ENCODE data around the gene QKI.

- TF ChIP-seq POLR2AphosphoS5 (IDR thresholded peaks at IDR 0.05; ENCODE audit: low read length) (no peak), NFYB (IDR thresholded peaks at IDR 0.05; ENCODE audit: insufficient read depth, low read depth, low read length) (no peak), EZH2 (IDR thresholded peaks at IDR 0.05; ENCODE audit: borderline replicate concordance, control insufficient read depth, low read depth, low read length) (no peak), RAD21 (IDR thresholded peaks at IDR 0.05; ENCODE audit: insufficient read depth, low read depth, low read length) (no peak), CTCF (IDR thresholded peaks at IDR 0.05 in 2 of 3, conservative IDR thresholded peaks at IDR 0.05 in 1 of 3; ENCODE audit: control insufficient read depth in 2 of 3, extremely low read depth in 1 of 3, insufficient read depth in 1 of 3, low read depth in 3 of 3, low read length in 3 of 3) (no peak), TAF1 (IDR thresholded peaks at IDR 0.05; ENCODE audit: borderline replicate concordance, low read depth, low read length) (no peak), CREM (IDR thresholded peaks at IDR 0.05; ENCODE audit: low read depth) (no peak), EP300 (IDR thresholded peaks at IDR 0.05; ENCODE audit: borderline replicate concordance in 1 of 2, control insufficient read depth in 1 of 2, low read depth in 2 of 2, low read length in 2 of 2) (no peak), ZZZ3 (IDR thresholded peaks at IDR 0.05; ENCODE audit: control insufficient read depth, insufficient read length, low read depth) (no peak), BCL3 (IDR thresholded peaks at IDR 0.05; ENCODE audit: borderline replicate concordance, insufficient read depth, low read depth, low read length, poor library complexity, severe bottlenecking) (no peak)
These were observed 184.6 kb downstream of the QKI start for GRCh38 chr6:163599136-163599535.
